ENCODE measurements around the gene PDPK1.

- TF ChIP-seq, protein P1, sequence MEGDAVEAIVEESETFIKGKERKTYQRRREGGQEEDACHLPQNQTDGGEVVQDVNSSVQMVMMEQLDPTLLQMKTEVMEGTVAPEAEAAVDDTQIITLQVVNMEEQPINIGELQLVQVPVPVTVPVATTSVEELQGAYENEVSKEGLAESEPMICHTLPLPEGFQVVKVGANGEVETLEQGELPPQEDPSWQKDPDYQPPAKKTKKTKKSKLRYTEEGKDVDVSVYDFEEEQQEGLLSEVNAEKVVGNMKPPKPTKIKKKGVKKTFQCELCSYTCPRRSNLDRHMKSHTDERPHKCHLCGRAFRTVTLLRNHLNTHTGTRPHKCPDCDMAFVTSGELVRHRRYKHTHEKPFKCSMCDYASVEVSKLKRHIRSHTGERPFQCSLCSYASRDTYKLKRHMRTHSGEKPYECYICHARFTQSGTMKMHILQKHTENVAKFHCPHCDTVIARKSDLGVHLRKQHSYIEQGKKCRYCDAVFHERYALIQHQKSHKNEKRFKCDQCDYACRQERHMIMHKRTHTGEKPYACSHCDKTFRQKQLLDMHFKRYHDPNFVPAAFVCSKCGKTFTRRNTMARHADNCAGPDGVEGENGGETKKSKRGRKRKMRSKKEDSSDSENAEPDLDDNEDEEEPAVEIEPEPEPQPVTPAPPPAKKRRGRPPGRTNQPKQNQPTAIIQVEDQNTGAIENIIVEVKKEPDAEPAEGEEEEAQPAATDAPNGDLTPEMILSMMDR (IDR thresholded peaks at IDR 0.05; ENCODE audit: low read depth, low read length), result no peak
- TF ChIP-seq EZH2phosphoT487 (IDR thresholded peaks at IDR 0.05; ENCODE audit: low read depth), result no peak
Measured at GRCh38 chr16:2519711-2520080, 18.1 kb upstream of the PDPK1 start.

All from OCI-LY3 (cell line).